Putamen (tissue), 1 donor: ENCODE data around the gene TMEM225B.
"Not testable (repeated sequence)": the region's sequence is repeated elsewhere in the genome, so short reads cannot be mapped to it uniquely, and the experiment has no call there.

Experiments
- DNase-seq: peaks from one replicate; pipeline ENCODE4 v3.0.0-alpha.2; 2016; ENCODE audit warnings: low spot score

Gene TMEM225B

GRCh38 chr7:99657879-99658278, 59.8 kb downstream of the TMEM225B start:
- DNase-seq = not testable (repeated sequence)
